Tibial nerve (tissue), 4 donors: ENCODE measurements around the gene CPZ.

ENCODE experiments used
- CTCF ChIP-seq, 5 experiments: fragments of 200-600 bp in 3 of 5; fragments of 450-650 bp in 2 of 5; sonication (generic) in 3 of 5; IDR thresholded peaks; one replicate each; pipeline ENCODE4 v1.5.1; 2016 to 2019; ENCODE audit warnings: antibody characterized with exemption in 5 of 5, mild to moderate bottlenecking in 3 of 5, moderate library complexity in 2 of 5
- EP300 ChIP-seq, 2 donors: sonication (generic); formaldehyde crosslinking; IDR thresholded peaks; one replicate each; pipeline ENCODE4 v1.6.1; 2017; ENCODE audit warnings: antibody characterized with exemption in 2 of 2, mild to moderate bottlenecking in 1 of 2
- POLR2A ChIP-seq, 2 donors: fragments of 450-650 bp; IDR thresholded peaks; one replicate each; pipeline ENCODE4 v1.6.1; 2017; ENCODE audit warnings: antibody characterized with exemption in 2 of 2, mild to moderate bottlenecking in 2 of 2, moderate library complexity in 2 of 2

GRCh38 chr4:8605289-8605688, 12.7 kb downstream of the CPZ start:
- TF ChIP-seq EP300 (IDR thresholded peaks at IDR 0.05) (no peak), CTCF (IDR thresholded peaks at IDR 0.05) (no peak), POLR2A (IDR thresholded peaks at IDR 0.05) (no peak)
